ENCODE data around the gene EFNA1.

DNA sequence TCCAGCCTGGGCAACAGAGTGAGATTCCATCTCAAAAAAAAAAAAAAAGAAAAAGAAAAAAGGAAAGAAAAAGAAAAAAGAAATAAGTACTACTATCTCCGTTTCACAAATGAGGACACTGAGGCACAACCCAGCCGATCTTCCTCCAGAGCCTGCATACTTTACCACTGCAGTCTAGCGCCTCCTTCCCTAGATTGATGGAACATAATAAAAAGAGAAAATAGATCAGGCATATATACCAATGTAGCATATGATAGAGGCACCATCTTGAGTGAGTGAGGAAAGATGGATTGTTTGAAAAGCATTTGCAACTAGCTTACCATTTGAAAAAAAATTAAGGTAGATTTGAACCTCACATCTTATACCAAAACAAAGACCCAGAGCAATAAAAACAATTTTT is 17.8 kb downstream of the EFNA1 start:
- TF ChIP-seq, protein P1, sequence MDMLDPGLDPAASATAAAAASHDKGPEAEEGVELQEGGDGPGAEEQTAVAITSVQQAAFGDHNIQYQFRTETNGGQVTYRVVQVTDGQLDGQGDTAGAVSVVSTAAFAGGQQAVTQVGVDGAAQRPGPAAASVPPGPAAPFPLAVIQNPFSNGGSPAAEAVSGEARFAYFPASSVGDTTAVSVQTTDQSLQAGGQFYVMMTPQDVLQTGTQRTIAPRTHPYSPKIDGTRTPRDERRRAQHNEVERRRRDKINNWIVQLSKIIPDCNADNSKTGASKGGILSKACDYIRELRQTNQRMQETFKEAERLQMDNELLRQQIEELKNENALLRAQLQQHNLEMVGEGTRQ (IDR thresholded peaks at IDR 0.05) = no peak
- TF ChIP-seq, protein P2, sequence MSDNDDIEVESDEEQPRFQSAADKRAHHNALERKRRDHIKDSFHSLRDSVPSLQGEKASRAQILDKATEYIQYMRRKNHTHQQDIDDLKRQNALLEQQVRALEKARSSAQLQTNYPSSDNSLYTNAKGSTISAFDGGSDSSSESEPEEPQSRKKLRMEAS (IDR thresholded peaks at IDR 0.05) = no peak
- TF ChIP-seq, protein P3, sequence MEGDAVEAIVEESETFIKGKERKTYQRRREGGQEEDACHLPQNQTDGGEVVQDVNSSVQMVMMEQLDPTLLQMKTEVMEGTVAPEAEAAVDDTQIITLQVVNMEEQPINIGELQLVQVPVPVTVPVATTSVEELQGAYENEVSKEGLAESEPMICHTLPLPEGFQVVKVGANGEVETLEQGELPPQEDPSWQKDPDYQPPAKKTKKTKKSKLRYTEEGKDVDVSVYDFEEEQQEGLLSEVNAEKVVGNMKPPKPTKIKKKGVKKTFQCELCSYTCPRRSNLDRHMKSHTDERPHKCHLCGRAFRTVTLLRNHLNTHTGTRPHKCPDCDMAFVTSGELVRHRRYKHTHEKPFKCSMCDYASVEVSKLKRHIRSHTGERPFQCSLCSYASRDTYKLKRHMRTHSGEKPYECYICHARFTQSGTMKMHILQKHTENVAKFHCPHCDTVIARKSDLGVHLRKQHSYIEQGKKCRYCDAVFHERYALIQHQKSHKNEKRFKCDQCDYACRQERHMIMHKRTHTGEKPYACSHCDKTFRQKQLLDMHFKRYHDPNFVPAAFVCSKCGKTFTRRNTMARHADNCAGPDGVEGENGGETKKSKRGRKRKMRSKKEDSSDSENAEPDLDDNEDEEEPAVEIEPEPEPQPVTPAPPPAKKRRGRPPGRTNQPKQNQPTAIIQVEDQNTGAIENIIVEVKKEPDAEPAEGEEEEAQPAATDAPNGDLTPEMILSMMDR (IDR thresholded peaks at IDR 0.05) = no peak

Measured in A549 (cell line).